DMS153 (cell line): Measurements from ENCODE around the gene RACK1.

Source experiments
- DNase-seq: peaks from one replicate; lab custom pipeline; 2025; lab: John Stamatoyannopoulos, UW

RACK1 gene

DNA sequence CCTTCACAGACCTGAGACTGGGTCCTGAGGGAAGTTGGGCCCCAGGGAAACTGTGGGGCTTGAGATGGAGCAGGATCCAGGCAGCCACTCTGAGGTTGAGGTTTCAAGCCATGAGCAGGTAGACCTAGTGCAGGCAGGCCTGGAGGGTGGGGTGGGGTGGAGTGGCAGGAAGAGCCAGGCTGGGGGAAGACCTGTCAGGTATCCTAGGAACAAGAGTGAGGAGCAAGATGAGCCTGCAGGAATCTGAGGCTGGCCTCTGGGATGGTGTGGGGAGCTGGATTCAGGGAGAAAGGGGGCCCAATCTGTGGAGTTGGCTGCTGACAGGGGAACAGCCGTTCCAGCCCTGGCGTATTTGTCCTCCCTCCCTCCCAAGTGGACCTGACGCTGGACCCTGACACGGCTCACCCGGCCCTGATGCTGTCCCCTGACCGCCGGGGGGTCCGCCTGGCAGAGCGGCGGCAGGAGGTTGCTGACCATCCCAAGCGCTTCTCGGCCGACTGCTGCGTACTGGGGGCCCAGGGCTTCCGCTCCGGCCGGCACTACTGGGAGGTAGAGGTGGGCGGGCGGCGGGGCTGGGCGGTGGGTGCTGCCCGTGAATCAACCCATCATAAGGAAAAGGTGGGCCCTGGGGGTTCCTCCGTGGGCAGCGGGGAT lies 9.8 kb downstream of the RACK1 start:
- DNase-seq: no peak

DNA sequence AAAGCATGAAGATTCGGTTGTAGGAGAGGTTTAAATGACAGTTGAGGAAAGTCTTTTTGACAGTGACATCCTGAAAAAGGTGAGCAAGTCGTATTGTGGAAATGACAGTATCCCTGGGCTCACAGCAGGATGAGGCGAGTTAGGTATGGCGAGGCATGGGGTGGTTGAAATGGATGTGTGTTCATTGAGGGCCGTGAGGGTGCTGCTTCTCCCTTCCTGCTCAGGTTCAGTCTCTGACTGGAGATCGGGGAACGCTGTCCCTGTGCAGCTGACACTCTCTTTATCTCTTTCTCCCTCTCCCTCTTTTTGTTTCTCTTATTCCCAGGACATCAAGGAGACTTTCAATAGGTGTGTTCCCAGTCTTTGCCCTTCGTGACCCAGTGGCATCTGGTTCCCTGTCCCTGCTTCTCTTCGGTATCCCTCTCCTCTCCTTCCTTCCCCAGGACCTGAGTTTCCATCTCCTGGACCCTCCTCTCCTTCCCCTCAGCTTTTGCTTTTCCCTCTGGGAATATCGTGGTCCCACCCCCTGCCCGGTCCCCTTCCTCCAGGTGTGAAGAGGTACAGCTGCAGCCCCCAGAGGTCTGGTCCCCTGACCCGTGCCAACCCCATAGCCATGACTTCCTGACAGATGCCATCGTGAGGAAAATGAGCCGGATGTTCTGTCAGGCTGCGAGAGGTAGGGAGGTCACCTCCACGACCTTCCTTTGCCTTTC lies 10.5 kb downstream of the RACK1 start:
- no peak for DNase-seq

DNA sequence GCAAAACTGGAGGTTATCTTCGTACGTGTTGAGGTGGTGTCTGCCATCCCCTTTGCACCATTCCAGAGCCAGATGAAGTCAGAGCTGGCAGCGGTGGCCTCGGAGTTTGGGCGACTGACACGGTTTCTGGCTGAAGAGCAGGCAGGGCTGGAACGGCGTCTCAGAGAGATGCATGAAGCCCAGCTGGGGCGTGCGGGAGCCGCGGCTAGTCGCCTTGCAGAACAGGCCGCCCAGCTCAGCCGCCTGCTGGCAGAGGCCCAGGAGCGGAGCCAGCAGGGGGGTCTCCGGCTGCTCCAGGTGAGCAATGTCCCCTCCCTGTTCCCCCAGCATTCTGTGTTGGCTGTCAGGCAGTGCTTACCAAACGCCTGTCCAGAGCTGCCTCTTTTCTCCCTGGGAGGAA lies 11.1 kb downstream of the RACK1 start:
- DNase-seq: no peak

DNA sequence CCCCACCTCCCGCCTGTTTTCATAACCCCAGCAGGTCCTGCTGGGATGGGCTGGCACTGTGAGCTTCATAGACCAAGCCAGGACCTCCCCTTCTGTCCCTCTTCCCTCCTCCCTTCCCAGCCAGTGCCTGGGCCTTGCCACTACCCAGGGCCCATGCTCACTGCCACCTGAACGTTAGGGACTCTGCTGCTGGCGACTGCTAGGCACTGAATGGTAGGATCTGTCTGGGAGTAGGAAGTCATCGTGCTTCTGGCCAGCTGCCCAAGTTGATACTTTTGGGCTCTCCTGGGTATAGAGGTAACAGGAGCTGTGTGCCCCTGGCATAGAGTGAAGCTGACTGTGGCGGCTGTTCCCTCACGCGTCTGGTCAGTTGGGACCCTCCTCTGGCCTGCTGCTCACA lies 12.3 kb downstream of the RACK1 start:
- no peak for DNase-seq

DNA sequence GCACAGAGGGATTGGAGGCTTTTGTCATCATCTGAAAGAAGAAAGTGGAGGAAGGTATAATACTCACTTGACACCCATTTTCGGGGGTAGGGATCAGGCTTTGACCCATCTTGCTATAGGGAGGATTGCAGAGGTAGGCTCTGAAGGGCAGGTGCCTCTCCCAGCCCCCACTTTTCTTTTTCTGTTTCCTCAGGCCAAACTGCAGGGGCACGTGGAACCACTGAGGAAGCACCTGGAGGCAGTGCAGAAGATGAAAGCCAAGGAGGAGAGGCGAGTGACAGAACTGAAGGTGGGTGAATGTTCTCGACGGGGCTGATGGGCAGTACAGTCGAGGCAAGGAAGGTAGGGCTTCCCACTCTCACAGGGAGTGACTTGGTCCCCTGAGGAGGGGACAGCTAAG lies 13.2 kb downstream of the RACK1 start:
- DNase-seq: no peak

DNA sequence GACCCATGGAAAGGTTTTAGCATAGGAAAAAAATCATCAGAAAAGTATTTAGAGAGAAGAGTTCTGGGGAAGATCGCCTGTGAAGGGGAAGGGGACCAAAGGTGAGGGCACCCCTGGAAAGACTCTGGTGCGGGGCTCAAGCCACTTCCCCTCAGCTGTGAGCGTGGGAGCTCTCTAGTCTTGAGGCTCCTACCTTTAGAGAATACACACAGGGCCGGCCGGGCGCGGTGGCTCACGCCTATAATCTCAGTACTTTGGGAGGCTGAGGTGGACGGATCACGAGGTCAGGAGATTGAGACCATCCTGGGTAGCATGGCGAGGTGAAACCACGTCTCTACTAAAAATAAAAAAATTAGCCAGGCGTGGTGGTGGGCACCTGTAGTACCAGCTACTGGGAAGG lies 13.7 kb downstream of the RACK1 start:
- DNase-seq: no peak

DNA sequence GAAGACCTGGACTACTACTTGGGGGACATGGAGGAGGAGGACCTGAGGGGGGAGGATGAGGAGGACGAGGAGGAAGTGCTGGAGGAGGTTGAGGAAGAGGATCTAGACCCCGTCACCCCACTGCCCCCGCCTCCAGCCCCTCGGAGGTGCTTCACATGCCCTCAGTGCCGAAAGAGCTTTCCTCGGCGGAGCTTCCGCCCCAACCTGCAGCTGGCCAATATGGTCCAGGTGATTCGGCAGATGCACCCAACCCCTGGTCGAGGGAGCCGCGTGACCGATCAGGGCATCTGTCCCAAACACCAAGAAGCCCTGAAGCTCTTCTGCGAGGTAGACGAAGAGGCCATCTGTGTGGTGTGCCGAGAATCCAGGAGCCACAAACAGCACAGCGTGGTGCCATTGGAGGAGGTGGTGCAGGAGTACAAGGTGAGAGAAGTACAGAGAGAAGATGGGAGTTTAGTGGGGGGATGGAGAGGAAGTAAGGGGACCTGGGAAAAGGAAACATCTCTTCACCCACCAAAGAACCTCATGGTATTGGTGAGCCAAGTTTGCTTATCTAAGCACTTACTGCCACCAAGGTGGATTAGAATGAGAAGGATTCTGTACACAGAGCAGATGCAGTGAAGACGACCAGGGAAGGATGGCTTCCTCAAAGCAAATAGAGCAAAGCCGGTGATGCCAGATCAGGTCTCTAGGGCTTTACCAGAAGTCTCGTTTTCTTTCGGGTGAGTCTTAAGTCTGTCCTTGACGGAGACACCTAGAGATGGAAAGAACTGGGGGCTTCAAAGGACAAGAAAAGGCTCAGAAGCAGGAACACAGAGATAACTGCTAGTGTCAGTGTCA lies 19.1 kb downstream of the RACK1 start:
- no peak for DNase-seq

DNA sequence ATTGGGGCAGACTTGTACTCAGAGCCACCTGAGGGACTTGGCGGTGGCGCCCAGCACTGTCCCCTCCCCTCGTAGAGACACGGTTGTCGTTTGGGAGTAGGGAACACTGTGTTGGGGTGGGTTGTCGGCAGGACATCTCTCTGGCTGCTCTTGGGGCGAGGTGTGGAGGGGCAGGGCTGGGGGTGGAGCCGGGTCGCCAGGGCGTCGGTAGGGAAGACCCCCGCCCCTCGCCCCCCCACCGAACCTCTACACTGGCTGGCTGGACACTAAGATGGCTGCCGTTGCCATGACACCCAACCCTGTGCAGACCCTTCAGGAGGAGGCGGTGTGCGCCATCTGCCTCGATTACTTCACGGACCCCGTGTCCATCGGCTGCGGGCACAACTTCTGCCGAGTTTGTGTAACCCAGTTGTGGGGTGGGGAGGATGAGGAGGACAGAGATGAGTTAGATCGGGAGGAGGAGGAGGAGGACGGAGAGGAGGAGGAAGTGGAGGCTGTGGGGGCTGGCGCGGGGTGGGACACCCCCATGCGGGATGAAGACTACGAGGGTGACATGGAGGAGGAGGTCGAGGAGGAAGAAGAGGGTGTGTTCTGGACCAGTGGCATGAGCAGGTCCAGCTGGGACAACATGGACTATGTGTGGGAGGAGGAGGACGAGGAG lies 19.8 kb downstream of the RACK1 start:
- DNase-seq: no peak

DNA sequence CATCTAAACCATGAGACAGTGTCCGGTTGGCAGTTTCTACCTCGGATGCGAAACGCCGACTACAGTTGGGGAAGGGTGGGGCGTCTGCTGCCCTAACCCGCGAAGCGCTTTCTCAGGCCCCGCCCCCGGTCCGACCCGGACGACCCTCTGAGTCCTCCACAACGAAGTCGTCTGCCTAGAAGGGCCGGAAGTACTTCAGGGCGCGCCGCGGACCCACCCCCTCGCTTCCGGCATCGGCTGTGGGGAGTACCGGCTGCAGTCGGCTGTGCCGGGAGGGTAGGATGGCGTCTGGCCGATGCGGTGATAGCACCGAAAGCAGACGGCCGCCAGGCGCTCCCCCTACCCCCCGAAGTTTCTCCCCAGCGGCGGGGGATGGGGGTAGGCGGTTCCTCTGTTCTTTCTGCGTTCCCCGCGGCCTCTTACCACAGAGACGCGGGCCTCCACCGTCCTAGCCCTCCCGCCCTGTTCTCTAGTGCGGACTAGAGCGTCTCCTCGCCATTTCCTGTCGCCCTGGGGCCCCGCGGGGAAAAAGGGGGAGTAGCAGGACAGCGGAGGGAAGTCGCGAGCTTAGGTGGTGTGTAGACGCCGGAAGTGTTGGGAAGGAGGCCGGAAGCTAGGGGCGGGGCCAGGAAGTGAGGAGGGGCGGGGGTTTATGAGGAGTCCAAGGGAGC lies 20.5 kb downstream of the RACK1 start, which contains the start of gene TRIM41:
TRIM41 (plus strand) TSS at position 224 of the 671 bp plus-strand sequence. CDS start 719 bp downstream, outside the sequence.
- no peak for DNase-seq

DNA sequence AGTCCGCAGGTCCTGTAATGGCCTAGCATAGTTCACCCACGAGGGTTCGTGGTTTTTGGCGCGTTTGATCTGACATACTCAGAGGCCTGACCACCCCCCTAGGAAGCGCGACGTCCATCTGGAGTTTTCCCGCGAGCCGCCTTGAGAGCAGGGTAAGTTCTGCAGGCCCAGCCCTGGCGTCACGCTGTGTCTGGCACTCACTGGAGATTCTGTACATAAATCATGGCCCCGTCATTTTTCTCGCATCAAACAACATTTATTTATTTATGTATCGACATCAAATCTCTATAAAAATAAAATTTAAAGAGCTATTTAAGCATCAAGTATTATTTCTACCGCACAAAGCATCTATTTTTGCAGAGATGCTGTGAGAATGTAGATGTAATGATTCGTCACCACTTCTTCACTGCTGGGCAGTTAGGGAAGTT lies 21.1 kb downstream of the RACK1 start:
- DNase-seq: no peak

DNA sequence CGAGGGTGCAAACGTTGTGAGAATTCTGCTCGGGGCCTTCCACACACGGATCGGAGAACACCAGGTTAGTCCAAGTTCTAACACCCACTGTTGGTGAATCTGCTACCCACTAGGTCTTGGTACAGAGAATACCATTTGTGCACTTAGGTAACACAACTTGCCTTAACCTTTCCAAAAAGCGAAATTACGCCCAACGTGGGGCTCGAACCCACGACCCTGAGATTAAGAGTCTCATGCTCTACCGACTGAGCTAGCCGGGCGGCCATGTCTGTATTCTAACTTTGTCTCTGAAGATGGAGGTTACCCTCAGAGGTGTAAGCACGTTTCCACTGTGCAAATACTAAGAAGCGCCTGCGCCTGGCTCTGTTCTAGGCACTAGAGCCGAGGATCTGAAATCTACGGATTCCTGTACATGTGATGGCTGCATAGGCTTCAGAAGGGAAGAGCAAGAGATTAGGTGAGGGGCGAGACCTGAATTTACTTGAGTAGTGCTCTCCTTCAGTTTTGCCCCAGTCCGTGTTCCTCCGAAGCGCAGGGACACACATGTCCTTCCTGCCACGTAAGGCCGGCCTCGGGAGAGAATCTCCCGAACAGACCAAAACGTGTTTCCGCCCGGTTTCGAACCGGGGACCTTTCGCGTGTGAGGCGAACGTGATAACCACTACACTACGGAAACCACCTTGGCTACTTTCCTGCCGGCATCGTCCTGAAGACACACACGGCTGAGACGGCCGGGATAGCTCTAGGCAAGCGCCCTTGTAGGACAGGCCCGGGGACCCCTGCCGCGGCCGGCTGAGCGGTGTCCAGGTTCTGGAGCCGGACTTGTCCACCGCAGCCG lies 21.7 kb downstream of the RACK1 start:
- no peak for DNase-seq

DNA sequence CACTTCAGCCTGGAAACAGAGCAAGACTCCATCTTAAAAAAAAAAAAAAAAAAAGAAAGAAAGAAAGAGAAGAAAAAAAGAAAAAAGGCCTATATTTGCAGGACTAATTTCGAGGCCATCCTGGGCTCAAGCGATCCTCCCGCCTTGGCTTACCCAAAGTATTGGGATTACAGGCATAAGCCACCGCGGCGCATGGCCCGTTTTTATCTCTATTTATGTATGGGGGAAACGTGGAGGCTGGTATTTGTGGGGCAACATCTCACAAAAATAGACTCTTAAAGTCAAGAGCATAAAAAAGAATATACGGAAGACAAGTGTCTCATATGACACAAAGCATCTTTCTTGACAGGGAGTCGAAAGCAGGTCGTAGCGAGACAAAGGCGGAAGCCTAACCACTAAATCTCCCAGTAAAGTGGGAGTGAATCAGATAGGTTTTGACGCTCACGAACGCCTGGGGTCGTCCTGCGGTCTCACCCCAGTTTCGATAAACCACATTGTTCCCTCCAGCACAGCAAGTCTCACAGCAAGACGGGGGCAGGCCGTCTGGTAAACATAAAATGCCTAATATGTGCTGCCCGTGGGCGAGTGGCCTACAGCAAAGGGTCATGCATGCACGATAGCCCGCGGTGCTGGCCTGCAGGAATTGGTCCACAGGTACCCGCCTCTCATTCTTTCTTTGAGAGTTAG lies 22.5 kb downstream of the RACK1 start:
- no peak for DNase-seq

DNA sequence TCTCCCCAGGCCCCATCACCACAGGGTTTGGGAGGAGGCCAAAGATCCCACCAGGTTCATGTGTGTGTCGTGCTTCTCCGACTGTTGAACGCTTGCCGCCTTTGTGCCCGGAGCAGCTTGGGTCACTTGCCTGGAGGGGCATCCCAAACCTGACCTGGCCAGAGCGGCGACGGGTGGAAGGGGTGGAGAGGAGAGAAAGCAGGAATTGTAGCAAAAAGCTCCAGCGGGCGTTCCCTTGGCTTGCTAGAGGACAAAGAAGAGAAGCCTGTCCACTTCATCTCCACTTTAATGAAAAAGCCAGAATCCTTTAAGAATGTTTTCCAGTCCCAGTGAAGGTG lies 23.6 kb downstream of the RACK1 start:
- DNase-seq: no peak

DNA sequence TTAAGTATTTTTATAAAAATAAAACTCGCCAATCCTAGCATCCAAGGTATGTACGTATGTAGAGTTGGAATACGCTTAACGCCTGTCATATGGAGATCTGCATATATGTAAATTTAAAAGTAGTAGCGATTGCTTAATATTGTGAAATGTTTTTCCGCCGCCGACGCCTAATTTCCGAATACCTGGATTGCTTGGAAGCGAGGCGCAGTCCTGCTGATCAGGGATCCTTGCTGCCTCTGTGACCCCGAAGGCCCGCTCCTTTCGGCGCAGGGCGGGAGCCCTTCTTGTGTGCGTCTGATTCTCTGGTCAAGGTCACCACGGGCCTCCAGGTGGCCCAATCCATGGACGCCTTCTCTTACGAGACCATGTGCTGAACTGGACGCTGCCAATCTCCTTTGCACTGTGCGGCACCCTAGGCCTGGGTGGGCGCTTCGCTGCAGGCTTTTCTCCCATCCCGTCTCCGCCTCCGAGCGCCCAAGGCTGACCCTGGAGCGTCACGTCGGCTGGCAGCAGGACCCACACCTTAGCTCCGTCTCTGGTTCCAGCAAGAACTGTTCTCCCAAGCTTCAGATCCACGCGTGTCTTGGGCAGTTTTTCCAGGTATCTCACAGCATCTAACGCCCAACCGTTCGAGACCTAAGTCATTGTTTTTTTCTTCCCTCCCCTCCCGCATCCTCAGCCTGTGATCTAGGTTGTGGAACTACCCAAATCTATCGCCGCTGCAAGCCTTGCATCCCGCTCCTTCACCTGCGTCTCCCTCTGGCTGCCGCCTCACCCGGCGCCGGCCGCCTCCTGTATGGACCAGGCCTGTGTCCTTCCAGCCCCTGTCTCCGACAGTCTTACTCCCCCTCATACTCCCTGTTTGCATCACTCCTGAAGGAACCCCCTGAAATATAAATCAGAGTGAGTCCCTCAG lies 24.2 kb downstream of the RACK1 start:
- DNase-seq: no peak

DNA sequence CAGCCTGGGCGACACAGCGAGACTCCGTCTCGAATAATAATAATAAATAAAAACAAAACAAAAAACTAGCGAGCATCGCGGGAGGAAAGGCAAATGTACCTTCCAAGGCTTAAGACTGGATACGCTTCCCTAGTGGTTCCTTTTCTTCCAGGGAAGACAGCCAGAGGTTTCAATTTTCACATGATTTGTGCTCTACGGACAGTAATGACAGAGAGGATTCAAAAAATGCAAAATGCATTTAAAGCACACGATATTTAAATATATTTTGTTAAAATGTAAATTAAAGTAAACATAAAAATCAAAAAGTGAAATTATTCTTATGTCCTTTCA lies 24.9 kb downstream of the RACK1 start:
- DNase-seq: no peak

DNA sequence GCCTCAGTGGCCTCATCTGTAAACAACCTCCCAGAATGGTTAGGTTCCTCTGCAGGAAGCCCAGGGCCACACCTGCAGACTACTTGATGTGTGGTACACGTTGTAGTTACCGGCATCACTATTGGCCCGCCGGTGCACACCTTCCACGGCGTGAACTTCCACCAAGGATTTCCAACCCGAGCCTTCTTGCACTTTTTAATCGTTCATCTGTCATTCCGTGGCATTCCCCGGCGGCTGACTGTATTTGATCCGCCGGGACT lies 26.0 kb downstream of the RACK1 start:
- no peak for DNase-seq

DNA sequence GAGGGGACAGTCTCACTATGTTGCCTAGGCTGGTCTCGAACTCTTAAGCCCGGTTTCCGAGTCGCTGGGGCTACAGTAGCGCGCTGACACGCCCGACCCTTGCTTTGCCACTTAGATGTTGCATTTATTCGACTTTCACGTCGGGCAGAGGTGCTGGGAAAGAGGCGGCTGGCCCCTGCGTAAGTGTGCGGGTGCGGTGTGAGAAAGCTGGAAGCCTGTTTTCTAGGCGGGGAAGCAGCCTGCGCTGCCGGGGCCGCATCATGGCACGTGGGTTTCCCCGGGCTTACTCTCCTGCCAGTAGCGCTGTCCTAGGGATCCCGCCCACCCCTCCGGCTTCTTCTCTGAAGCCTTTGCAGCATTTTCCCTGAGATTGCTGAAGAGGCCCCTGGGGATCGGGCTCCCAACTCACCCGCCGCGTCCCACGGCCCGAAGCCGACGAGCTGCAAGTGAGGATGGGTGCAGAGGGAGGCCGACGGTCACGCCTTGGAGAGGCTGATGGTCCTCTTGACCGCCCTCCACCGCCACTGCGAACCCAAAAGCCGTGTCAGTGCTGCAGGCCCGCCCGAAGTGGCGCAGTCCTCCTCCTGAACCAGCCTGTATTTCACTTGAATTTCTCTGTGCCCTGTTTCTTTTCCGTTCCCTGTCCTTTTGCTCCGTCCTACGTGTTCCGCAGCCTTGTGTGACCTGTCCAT lies 26.4 kb downstream of the RACK1 start:
- no peak for DNase-seq

DNA sequence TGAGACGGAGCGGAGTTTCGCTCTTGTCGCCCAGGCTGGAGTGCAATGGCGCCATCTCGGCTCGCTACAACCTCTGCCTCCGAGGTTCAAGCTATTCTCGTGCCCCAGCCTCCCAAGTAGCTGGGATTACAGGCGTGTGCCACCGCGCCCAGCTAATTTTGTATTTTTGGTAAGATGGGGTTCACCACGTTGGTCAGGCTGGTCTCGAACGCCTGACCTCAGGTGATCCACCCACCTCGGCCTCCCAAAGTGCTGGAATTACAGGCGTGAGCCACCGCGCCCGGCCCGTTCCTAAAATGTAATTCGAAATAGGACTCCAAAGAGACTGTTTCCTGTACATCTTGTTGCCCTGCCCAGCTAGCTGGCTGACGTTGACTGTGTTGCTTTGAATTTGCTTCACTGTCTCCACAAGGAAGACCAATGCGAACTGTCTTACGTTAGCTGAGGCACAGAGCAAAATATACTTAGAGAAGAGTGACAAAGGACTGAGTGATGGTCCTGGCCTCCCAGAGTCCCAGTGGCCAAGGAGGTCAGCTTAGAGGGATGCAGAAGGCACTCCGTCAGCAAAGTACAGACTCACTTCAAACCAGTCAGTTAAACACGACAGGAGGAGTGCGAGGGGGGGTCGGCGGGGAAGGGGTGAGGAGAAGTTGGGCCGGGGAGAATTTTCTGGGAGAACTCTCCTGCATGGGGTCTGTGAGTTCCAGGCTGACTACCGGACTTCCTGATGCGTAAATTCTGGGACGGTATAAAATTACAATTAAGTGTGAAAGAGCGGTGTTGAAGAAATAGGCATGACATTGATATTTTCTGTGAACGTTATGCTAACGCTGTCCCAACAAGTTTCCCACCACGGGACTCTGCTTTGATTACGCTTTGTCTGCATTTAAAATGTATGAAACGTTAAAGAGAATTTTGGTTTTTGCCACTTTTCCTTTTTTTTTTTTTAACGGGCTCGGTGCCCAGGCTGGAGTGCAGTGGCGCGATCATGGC lies 27.4 kb downstream of the RACK1 start:
- no peak for DNase-seq
